PC-3 (cell line): ENCODE measurements around the gene SMIM36.
"Not testable (repeated sequence)": the region's sequence is repeated elsewhere in the genome, so short reads cannot be mapped to it uniquely, and the experiment has no call there.

Experiments
- EZH2phosphoT487 ChIP-seq: fragments of 300-600 bp; sonication (generic); IDR thresholded peaks from 2 replicates; pipeline ENCODE4 v1.6.1; 2018; ENCODE audit warnings: mild to moderate bottlenecking, antibody characterized with exemption, low read length, borderline replicate concordance
- TF ChIP-seq, protein P1 (sequence below): fragments of 300-600 bp; sonication (generic); conservative IDR thresholded peaks from 2 replicates; pipeline ENCODE4 v1.5.1; 2017; ENCODE audit warnings: antibody characterized with exemption, low read depth, mild to moderate bottlenecking, low read length

- TF ChIP-seq, protein P1, sequence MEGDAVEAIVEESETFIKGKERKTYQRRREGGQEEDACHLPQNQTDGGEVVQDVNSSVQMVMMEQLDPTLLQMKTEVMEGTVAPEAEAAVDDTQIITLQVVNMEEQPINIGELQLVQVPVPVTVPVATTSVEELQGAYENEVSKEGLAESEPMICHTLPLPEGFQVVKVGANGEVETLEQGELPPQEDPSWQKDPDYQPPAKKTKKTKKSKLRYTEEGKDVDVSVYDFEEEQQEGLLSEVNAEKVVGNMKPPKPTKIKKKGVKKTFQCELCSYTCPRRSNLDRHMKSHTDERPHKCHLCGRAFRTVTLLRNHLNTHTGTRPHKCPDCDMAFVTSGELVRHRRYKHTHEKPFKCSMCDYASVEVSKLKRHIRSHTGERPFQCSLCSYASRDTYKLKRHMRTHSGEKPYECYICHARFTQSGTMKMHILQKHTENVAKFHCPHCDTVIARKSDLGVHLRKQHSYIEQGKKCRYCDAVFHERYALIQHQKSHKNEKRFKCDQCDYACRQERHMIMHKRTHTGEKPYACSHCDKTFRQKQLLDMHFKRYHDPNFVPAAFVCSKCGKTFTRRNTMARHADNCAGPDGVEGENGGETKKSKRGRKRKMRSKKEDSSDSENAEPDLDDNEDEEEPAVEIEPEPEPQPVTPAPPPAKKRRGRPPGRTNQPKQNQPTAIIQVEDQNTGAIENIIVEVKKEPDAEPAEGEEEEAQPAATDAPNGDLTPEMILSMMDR, result not testable (repeated sequence)
- not testable (repeated sequence) for TF ChIP-seq EZH2phosphoT487
Observed at GRCh38 chr17:55404197-55404596, 107.1 kb downstream of the SMIM36 start.
